Endothelial cell of umbilical vein (primary cell): Measurements from ENCODE around the gene ATAD3A. TPM values are rescaled to one million over a fixed set of nuclear protein-coding genes. Genes with fewer than 3 reads are reported as not detected.
A peak's percentile ranks its signal among the peaks of the same experiment; 100 is the strongest.

Experiments used
- BruUV-seq: library from RNA; stranded (reverse); fragments of 400-500 nt; replicated peaks from 2 replicates; lab custom pipeline; 2021; lab: Mats Ljungman, UMichigan
- CTCF ChIA-PET: fragments of 300-600, 350-600 bp; sonication (Branson Sonifier 250); formaldehyde crosslinking; loops from one replicate; lab custom pipeline; 2021; ENCODE audit warnings: antibody characterized with exemption, inconsistent platforms; lab: Charles Lee
- POLR2A ChIA-PET: fragments of 300-600, 350-600 bp; sonication (Branson Sonifier 250); formaldehyde crosslinking; loops from one replicate; lab custom pipeline; 2021; ENCODE audit warnings: antibody characterized with exemption, inconsistent platforms; lab: Charles Lee
- DNase-seq: peaks from one replicate; pipeline ENCODE4 v3.0.0-alpha.2; 2011; ENCODE audit warnings: low read depth, low spot score
- FAIRE-seq: peaks from 2 replicates; lab custom pipeline; 2011; peaks lifted over from hg19 to GRCh38; lab: Jason Lieb, UNC
- H2AFZ ChIP-seq: 2 replicates; pipeline ENCODE4 v1.6.0; 2012; ENCODE audit warnings: low read depth, low read length, control low read depth, inconsistent platforms
- H3K27ac ChIP-seq: 2 replicates; pipeline ENCODE4 v1.5.1; 2011; ENCODE audit warnings: low read depth, mild to moderate bottlenecking, control low read depth, low read length, moderate library complexity; ENCODE audit not compliant: insufficient read depth
- H3K27me3 ChIP-seq, 2 experiments: 2 replicates each; pipeline versions ENCODE4 v1.6.0 to v1.6.1; 2011; ENCODE audit warnings: low read length in 2 of 2, mixed read lengths in 1 of 2; ENCODE audit not compliant: control insufficient read depth in 2 of 2, insufficient read depth in 2 of 2
- H3K36me3 ChIP-seq, 2 experiments: 2 replicates in 1 of 2; 3 replicates in 1 of 2; pipeline ENCODE4 v1.5.1; 2011; ENCODE audit warnings: low read length in 2 of 2, mild to moderate bottlenecking in 1 of 2, moderate library complexity in 1 of 2; ENCODE audit not compliant: control insufficient read depth in 2 of 2, insufficient read depth in 2 of 2; ENCODE audit errors: extremely low read depth in 1 of 2
- H3K4me1 ChIP-seq: 3 replicates; pipeline ENCODE4 v1.5.1; 2011; ENCODE audit warnings: mild to moderate bottlenecking, low read length; ENCODE audit not compliant: control insufficient read depth, insufficient read depth; ENCODE audit errors: extremely low read depth
- H3K4me2 ChIP-seq: 2 replicates; pipeline ENCODE4 v1.6.1; 2011; ENCODE audit warnings: low read length, control low read depth, mixed read lengths; ENCODE audit not compliant: insufficient read depth
- H3K4me3 ChIP-seq, 3 experiments: fragments of 200-600 bp in 1 of 3; sonication (generic), shearing (Covaris generic) in 1 of 3; replicated peaks in 1 of 3; 2 replicates each; pipeline ENCODE4 v1.5.1; 2011 to 2016; ENCODE audit warnings: control low read depth in 3 of 3, low read length in 3 of 3, mild to moderate bottlenecking in 2 of 3, inconsistent platforms in 1 of 3, low read depth in 1 of 3, moderate library complexity in 1 of 3; ENCODE audit not compliant: insufficient read depth in 1 of 3
- H3K79me2 ChIP-seq: 2 replicates; pipeline ENCODE4 v1.6.0; 2012; ENCODE audit warnings: low read length, inconsistent platforms; ENCODE audit not compliant: control insufficient read depth, insufficient read depth
- H3K9ac ChIP-seq: replicated peaks from 2 replicates; pipeline ENCODE3; 2011; ENCODE audit warnings: low read length, control low read depth; ENCODE audit not compliant: insufficient read depth; ENCODE audit errors: extremely low read depth
- H3K9me1 ChIP-seq: replicated peaks from 3 replicates; pipeline ENCODE4 v1.6.0; 2011; ENCODE audit warnings: mild to moderate bottlenecking, low read length; ENCODE audit not compliant: control insufficient read depth, insufficient read depth; ENCODE audit errors: extremely low read depth
- H3K9me3 ChIP-seq: replicated peaks from 2 replicates; pipeline ENCODE4 v1.5.1; 2012; ENCODE audit warnings: low read length, inconsistent platforms; ENCODE audit not compliant: control insufficient read depth, insufficient read depth
- H4K20me1 ChIP-seq: replicated peaks from 2 replicates; pipeline ENCODE3; 2011; ENCODE audit warnings: mild to moderate bottlenecking, low read length; ENCODE audit not compliant: control insufficient read depth, insufficient read depth; ENCODE audit errors: extremely low read depth
- GATA2 ChIP-seq: IDR thresholded peaks from 2 replicates; pipeline ENCODE4 v1.7.0; 2011; ENCODE audit warnings: low read depth, mild to moderate bottlenecking, moderate library complexity, mixed read lengths, low read length; ENCODE audit not compliant: insufficient read length, insufficient read depth
- JUN ChIP-seq: IDR thresholded peaks from 2 replicates; pipeline ENCODE4 v1.6.1; 2011; ENCODE audit warnings: borderline replicate concordance, low read depth; ENCODE audit not compliant: insufficient read length, insufficient read depth
- MYC ChIP-seq: IDR thresholded peaks from one replicate; pipeline ENCODE4 v1.6.1; 2011; ENCODE audit warnings: mild to moderate bottlenecking, low read depth, low read length
- POLR2AphosphoS5 ChIP-seq: IDR thresholded peaks from 2 replicates; pipeline ENCODE4 v1.6.1; 2012; ENCODE audit warnings: low read depth, mild to moderate bottlenecking, control low read depth, low read length, moderate library complexity; ENCODE audit not compliant: insufficient read depth
- dilution Hi-C: fragments of 300-500 bp; cut with MboI; formaldehyde crosslinking; loops from one replicate; pipeline ENCODE4 v1.15.0; 2019; ENCODE audit warnings: low sequenced_read_pairs; ENCODE audit not compliant: extremely low pct_ligation_motif_present
- intact Hi-C: fragments of 100-400 bp; cut with micrococcal nuclease; formaldehyde crosslinking; loops from one replicate; pipeline ENCODE4 v1.10.0; 2022
- polyA plus RNA-seq, 4 experiments: library from polyadenylated mRNA; depleted of rRNA in 3 of 4; stranded (reverse) in 3 of 4; unstranded in 1 of 4; fragments of >200 nt; gene quantifications; 2 replicates each; pipeline versions ENCODE4 v1.2.1 to v1.2.3, GENCODE V29; 2011 to 2012; ENCODE audit warnings: missing spikeins in 1 of 4
- total RNA-seq: library from RNA; stranded (reverse); gene quantifications from 2 replicates; pipeline ENCODE4 v1.2.3, GENCODE V29; 2021
- TF ChIP-seq, protein P1 (sequence below), 2 donors: IDR thresholded peaks; 1 replicate in 1 of 2; 2 replicates in 1 of 2; pipeline ENCODE4 v1.5.1; 2011; ENCODE audit warnings: low read length in 2 of 2, mild to moderate bottlenecking in 2 of 2, moderate library complexity in 2 of 2, control low read depth in 1 of 2, inconsistent platforms in 1 of 2, low read depth in 1 of 2; ENCODE audit not compliant: insufficient read depth in 1 of 2; ENCODE audit errors: extremely low read depth in 1 of 2

Gene ATAD3A
- total and polyA plus RNA-seq, 2 donors (not counting 3 experiments of a cell fraction or from before 2014, with no cell fraction given): 24.9 to 55.2 TPM

DNA sequence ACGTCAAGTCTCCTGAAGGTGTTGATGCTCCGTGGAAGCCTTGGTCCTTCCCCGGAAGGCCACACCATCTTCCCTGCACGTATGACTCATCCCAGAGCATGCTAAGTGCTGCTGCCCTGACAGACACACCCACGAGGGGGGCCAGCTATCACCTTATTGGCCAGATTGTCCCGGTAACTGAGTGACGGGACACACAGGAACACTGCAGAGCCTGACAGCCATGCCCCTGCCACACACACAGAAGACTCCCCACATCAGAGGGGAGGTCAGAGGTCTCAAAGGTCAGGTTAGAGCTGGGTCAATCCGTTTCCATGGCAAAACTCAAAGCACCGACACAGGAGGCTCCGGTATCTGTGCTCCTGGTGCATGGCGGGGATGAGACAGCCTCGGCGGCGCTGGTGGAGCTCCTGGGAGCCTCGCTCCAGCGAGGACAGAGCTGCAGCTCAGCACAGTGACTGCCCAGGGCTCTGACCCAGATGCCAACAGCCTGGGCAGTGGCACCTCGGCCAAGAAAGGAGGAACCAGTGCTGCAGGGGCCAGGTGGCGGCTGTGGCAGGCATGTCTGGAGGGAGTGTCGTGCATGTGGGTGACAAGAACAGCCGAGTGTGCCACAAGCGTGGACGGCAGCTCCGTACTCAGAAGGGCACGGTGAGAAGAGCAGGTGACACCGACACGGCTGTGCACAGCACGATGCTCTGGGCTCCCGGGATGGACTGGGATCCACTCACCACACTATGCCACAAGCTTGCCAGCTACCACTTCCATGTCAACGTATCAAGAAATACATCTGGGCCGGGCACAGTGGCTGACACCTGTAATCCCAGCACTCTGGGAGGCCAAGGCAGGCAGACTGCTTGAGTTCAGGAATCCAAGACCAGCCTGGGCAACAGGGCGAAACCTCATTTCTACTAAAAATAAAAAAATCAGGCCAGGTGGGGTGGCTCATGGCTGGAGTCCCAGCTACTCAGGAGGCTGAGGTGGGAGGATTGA is 43.3 kb downstream of the ATAD3A start:
- Histone ChIP-seq H3K9ac (no peak overlapping the region), H3K36me3 (peaks cover under 1 to 2% of the 10 kb centered on the region in 2 experiments), H3K79me2 (peaks cover 7% of the 10 kb centered on the region), H3K27ac (no peak overlapping the region), H3K9me1 (no peaks in the 10 kb centered on the region), H3K27me3 (no peaks in the 10 kb centered on the region), H3K4me2 (no peak overlapping the region), H3K4me1 (no peaks in the 10 kb centered on the region), H3K4me3 (no peak overlapping the region), H4K20me1 (no peaks in the 10 kb centered on the region), H3K9me3 (no peaks in the 10 kb centered on the region), H2AFZ (no peak overlapping the region)
- no TSS peak for BruUV-seq
- TF ChIP-seq GATA2: no peak
- peak; percentile 49 for TF ChIP-seq POLR2AphosphoS5
- TF ChIP-seq JUN: peak; percentile 30
- TF ChIP-seq, protein P1, sequence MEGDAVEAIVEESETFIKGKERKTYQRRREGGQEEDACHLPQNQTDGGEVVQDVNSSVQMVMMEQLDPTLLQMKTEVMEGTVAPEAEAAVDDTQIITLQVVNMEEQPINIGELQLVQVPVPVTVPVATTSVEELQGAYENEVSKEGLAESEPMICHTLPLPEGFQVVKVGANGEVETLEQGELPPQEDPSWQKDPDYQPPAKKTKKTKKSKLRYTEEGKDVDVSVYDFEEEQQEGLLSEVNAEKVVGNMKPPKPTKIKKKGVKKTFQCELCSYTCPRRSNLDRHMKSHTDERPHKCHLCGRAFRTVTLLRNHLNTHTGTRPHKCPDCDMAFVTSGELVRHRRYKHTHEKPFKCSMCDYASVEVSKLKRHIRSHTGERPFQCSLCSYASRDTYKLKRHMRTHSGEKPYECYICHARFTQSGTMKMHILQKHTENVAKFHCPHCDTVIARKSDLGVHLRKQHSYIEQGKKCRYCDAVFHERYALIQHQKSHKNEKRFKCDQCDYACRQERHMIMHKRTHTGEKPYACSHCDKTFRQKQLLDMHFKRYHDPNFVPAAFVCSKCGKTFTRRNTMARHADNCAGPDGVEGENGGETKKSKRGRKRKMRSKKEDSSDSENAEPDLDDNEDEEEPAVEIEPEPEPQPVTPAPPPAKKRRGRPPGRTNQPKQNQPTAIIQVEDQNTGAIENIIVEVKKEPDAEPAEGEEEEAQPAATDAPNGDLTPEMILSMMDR (IDR thresholded peaks at IDR 0.05; ENCODE audit: extremely low read depth in 1 of 2, insufficient read depth in 1 of 2, low read depth in 1 of 2, low read length in 2 of 2): no peak
- no peak for TF ChIP-seq MYC
- FAIRE-seq (no peak), DNase-seq (peak; percentile 20)
- intact Hi-C loops (no loop called here), dilution Hi-C loops (no loop called here)
- CTCF ChIA-PET: interaction anchor here (0.9 to 1.3 kb wide), 2 partner anchors 7 to 18 kb away, joined by 3 to 5 read pairs; no protein-coding TSS in a partner anchor
- POLR2A ChIA-PET: no interaction called here
